ENCODE measurements around the gene FES.
"Not testable (repeated sequence)": the region's sequence is repeated elsewhere in the genome, so short reads cannot be mapped to it uniquely, and the experiment has no call there.

Gene FES

DNA sequence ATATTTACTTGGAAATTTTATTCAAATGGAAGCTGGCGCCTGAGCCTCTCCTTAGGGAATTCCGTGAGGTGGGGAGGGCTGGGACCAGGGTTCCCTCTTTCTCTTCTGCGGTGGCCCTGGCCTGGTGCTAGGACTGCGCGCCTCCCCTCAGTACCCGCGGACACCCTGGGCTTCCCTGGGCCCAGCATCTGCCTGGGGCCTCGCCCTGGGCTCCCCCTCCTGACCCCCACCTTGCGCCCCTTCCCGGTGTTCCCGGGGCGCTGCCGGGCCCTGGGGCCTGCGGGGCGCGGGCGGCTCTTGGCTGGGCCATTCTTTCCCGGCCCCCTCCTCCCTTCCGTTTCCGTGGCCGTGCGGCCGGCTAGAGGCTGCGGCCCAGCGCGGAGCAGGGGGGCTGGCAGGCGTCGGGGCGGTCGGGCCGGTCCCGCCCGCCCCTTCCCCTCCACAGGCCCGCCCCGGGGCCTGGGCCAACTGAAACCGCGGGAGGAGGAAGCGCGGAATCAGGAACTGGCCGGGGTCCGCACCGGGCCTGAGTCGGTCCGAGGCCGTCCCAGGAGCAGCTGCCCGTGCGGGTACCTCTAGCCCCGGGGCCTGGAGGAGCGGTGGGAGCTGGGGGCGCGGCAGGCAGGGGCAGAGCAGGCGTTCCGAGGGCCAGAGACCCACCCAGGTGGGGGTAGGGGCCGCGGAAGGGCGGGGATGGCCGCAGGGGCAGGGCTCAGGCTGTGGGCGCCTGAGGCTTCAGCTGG is at the start of gene FES:
Gene FES (plus strand): TSS at position 529 of the 743 bp plus-strand sequence. CDS start 542 bp downstream, outside the sequence.
- DNase-seq (ENCODE audit: low read depth): no peak

DNA sequence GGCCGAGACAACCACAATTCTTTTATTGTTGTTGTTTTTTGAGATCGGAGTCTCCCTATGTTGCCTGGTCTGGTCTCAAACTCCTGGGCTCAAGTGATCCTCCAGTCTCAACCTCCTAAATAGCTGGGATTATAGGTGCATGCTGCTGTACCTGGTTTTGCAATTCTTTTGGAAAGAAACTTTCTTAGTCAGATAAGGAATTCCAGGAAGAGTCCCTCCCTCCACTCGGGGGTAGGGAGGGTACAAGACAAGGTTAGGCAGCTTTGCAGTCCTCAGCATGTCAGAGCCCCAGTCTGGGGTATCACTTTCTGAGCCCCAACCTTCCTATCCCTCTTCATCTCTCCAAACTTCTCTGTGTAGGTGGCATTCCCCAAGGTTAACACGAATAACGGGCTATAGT is 49.7 kb upstream of the FES start:
- no peak for DNase-seq (ENCODE audit: low read depth)

DNA sequence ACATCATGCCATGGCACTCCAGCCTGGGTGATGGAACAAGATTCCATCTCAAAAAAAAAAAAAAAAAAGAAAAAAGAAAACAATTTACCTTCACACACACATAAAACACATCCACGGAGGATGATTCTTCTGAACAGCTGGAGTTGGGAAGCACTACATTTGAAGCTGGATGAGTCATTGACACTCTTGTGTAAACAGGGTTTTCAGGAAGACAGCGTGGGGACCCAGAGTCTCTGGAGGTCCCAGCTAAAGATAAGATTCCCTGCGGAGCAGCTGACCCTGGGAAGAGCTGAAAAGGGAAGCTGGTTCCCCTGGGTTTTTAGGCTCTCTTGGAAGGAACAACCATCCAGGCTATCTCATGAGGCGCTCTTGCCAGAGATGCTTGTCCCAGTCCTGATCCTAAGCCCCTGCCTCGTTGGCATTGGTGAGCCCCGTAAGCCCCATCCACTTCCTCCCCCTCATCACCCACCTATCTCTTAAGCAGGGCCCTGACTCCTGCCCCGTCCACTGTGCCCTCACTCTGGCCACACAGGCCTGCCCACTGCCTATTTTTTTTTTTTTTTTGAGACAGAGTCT is 47.9 kb upstream of the FES start:
- no peak for DNase-seq (ENCODE audit: low read depth)

DNA sequence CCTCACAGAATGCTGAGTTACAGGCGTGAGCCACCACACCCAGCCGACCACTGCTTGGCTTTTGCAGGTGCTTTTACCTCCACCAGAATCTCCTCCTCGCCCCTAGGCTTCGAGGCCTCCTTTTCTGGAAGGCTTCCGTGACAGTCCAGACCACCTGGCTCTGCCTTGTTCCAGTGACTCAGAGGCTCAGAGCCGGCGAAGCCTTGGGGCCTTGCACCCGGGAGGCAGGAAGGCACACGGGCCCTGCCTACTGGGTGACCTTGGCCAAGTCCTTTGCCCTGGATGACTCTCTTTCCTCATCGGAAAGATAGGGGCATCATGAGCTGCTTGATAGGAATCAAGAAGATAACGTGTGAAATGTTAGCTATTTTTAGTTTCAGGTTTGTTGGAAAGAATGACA is 47.2 kb upstream of the FES start:
- no peak for DNase-seq (ENCODE audit: low read depth)

DNA sequence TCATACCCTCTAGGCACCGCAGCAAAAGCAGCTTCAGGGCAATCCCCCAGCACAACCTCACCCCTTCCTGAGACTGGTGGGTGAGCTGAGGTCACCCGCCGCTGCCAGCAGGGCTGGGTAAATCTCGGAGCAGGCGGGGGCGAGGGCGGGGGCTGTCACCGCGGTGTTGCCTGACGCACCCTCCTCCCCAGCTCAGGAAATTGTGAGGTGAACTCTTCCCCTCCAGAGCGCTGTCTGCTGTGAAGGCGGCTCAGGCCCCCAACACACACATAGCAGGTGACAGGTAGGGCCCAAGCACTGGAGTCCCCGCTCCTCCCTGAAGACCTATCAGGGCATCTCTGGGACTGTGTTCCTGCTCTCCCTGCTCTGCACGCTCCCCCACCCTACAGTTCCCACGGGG is 46.2 kb upstream of the FES start:
- peak; percentile 81 for DNase-seq (ENCODE audit: low read depth)

DNA sequence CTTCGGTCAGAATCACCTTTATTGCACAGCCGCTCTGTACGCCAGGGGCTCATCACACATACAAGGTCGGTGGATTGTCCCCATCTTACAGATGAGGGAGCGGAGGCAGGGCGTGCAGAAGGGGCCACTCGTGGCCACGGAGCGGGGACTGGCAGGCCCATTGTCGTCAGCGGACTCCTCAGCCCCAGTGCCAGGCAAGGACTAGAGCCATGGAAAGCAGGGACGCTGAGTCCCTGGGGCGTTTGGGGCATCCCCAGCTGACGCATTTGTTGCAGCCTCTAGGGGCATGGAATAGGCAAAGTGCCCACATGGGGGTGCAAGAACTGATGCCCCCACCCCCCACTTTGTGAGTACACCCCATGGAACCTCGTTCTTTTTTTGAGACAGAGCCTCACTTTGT is 45.8 kb upstream of the FES start:
- no peak for DNase-seq (ENCODE audit: low read depth)

DNA sequence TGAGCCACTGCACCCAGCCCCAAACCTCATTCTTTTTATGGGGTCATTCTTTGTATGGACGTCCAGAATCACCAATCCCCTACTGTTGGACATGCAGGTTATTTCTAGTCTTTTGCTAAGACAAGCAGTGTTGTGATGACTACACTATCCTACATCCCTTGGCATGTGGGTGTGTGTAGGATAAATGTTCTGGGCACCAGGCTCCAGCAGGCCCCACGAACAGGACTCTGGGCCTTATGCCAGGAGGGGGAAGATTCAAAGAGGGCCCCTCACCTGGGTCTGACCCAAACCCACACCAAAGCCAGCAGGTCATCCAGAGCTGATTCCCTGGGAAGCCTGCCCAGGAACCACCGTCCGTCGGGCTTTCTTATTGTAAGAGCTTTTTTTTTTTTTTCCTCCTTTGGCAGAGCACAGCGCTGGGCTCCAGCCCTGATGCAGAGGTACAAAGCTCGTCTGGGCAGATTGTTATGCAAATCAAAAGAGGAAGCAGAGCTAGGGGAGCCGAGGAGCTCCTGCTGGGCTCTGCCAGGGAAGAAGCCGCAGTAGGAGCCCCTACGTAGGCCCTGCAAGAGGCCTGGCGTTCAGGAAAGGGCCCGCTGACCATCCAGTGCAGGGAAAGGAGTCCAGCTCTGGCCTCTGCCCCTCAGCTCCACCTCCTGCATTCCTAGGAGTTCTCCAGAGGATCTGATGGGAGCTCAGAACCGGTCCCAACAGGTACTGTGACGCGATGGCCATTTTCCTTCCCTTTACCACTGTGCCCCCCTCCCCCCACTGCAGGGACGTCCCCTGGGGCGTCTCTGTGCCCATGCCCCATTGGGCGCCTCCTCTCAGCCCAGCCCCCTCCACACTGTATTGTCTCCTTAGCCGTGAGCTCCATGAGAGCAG is 44.9 kb upstream of the FES start:
- no peak for DNase-seq (ENCODE audit: low read depth)

DNA sequence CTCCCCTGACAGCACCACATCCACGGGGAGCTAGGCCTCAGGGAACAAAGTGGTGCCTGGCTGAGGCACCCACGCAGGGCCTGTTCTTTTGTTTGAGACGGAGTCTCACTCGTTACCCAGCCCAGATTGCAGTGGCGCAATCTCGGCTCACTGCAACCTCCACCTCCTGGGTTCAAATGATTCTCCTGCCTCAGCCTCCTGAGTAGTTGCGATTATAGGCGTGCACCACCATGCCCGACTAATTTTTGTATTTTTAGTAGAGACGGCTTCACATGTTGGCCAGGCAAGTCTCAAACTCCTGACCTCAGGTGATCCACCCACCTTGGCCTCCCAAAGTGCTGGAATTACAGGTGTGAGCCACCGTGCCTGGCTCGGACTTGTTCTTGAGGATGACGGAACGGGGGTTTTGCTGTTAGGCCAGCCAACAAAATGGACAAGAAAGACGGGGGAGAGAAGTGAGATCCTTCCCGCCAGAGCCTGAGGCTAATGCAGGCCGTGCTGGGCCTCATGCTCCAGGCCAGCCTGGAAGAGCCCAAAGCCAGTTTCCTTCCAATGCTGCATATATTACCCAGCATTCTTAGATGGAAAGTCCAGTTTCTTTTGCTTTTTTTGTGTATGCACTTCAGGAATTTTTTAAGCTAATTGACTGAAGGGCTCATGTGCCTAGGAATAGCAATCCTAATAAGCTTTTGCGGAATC is 44.0 kb upstream of the FES start:
- no peak for DNase-seq (ENCODE audit: low read depth)

DNA sequence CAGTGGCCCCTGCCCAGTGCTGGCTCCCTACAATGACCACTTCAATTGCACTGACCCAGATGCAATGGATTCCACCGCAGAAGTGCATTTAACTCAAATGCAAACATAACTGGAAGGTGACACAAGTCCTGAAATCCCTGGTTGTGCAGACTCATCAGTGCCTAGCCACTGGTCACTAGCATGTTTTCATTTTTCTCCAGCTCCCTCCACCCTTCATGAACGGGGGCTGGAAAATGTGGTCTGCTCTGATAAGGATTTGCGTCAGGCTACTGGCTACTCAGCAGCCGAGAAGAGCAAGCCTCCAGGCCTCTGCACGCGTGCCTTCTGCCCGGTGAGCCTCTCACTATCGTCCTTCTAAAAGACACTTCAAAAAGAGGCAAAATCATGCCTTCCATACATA is 43.4 kb upstream of the FES start:
- DNase-seq (ENCODE audit: low read depth): no peak

DNA sequence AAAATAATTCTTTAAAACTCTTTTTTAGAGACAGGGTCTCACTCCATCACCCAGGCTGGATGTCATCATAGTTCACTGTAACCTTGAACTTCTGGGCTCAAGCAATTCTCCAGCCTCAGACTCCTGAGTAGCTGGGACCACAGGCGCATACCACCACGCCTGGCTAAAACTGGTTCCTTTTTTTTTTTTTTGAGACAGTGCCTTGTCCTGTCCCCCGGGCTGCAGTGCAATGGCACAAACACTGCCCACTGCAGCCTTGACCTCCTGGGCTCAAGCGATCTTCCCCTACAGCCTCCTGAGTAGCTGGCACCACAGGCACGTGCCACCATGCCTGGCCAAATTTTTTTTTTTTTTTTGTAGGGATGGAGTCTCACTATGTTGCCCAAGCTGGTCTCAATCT is 39.6 kb upstream of the FES start:
- DNase-seq (ENCODE audit: low read depth): no peak

DNA sequence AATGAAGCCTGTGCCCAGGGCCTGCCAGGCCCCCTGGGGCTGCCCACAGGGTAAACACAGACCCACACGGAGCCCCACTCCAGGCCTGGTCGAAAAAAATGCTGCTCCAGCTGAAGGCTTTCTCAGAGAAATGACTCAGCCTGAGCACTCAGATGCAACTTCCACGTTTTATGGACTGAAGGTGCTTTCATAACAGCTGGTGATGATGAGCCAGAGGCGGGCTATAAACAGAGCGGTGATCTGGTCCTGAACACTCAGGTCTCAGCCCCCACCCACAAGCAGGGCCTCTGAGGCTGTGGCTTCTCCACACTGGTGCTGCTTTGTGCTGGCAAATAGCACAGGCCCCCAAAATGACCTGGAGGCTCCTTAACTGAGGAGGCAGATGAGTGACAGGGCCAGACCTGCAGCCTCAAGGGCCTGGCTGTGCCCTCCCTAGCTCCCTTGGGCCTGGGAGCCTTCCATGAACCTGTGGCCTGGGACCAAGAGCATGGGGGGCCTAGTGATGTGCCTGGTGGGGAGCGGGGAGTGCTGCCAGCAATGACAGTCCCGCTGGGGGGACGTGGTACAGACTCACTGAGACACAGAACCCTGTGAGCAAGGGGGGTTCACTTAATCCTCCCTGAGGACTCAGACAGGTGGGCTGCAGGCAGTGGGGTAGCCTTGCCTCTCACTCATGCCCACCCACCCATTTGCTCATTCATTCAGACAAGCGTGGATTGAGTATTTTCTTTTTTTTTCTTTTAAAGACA is 38.9 kb upstream of the FES start:
- no peak for DNase-seq (ENCODE audit: low read depth)

DNA sequence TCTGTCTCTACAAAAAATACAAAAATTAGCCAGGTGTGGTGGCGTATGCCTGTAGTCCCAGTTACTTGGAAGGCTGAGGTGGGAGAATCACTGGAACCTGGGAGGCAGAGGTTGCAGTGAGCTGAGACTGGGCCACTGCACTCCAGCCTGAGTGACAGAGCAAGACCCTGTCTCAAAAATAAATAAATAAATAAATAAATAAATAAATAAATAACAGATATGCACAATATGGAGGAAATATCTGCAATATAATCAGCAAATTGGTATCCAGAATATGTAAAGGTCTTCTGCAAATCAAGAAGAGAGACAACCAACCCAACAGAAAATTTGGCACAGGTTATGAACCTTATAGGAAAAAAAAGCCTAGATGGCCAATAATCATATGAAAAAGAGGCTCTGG is 34.9 kb upstream of the FES start:
- DNase-seq (ENCODE audit: low read depth): not testable (repeated sequence)

DNA sequence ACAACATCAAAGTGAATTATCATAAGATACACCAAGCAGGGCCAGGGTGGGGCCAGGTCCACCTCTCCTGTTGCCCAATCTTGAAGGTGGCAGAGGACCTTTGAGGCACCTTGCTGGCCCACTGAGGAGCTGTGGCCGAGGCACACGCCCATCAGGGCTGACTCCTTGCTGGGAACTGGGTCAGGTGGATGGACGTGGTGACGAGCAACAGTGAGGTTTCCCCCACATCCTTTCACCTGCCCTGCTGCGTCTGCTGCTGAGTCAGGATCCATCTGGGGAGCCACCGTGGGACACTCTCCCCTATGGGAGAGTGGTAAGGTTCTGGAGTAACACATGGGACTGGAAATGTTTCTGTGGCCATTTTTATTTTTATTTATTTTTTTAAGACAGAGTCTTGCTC is 33.2 kb upstream of the FES start:
- DNase-seq (ENCODE audit: low read depth): no peak

DNA sequence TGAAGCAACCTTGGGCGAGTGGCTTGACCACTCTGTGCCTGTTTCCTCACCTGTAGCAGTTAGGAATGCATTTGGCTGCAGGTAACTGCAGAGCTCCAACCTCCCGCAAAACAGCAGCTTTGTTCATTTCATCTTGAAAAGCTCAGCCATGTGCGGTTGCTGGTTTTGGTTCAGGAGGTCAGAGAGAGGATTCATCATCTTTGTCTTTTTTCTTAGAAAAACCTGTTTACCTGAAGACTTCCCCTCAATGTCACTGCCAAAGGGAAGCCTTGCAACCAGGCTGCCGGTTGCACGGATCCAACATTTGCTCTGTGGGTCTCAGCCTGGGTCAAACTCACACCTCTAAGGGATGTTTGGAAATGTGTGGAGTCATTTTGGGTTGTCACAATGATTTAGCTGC is 32.4 kb upstream of the FES start:
- DNase-seq (ENCODE audit: low read depth): no peak

DNA sequence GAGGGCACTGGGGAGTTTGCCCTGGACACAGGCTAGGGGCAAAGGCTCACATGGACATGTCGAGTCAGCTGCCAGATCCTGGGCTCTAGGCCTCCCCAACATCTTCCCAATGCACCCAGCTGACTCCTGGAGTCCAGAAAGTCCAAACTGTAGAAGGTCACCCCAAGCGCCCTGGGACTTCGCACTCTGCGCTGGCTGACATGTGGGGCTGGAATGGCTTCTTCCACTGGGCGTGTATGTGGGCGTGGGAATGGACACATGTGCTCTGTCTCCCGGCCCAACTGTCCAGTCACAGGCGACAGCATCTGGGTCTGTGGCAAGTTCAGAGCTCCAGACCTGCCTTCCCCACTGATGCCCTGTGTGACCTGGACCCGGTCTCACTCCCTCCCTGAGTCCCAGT is 29.2 kb upstream of the FES start:
- no peak for DNase-seq (ENCODE audit: low read depth)

DNA sequence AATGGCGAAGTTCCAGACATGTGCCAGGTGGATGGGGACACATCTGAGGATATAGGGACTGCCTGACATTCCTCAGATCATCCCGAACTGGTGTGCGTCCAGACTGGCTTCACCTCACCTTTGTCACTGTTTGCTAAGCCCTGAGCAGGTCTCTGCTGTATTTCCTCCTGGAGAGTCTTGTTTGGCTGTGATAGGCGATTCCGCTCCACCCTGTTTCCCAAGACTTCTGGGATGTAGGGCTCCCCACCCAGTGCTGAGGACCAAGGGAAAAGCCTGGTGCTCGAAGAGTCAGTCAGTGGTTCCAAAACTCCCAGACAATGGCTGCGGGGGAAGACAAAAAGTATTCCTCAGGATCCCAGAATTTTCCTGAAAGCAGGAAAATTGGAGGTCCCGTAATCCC is 27.0 kb upstream of the FES start:
- no peak for DNase-seq (ENCODE audit: low read depth)

DNA sequence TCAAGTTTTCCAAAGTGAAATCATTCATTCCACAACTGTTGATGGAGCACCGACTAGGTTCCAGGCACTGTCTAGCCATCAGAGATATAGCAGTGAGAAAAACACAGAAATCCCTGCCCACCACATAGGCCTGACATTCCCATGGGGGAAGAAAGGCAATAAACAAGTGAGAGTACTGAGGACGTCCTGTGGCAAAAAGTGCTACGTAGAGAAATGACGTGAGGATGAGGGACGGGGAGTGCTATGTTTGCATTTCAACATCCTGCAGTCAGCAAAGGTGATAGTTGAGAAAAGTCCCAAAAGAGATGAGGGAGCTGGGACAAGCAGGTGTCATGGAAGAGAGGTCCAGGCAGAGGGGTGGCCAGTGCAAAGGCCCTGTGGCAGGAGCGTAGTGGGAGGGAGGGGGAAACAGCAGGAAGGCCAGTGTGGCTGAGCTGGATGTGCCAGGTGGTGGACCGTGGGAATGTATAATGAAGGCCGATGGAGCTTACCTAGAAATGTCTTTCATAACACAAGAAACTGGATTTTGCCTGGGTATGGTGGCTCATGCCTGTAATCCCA is 26.3 kb upstream of the FES start:
- DNase-seq (ENCODE audit: low read depth): no peak

DNA sequence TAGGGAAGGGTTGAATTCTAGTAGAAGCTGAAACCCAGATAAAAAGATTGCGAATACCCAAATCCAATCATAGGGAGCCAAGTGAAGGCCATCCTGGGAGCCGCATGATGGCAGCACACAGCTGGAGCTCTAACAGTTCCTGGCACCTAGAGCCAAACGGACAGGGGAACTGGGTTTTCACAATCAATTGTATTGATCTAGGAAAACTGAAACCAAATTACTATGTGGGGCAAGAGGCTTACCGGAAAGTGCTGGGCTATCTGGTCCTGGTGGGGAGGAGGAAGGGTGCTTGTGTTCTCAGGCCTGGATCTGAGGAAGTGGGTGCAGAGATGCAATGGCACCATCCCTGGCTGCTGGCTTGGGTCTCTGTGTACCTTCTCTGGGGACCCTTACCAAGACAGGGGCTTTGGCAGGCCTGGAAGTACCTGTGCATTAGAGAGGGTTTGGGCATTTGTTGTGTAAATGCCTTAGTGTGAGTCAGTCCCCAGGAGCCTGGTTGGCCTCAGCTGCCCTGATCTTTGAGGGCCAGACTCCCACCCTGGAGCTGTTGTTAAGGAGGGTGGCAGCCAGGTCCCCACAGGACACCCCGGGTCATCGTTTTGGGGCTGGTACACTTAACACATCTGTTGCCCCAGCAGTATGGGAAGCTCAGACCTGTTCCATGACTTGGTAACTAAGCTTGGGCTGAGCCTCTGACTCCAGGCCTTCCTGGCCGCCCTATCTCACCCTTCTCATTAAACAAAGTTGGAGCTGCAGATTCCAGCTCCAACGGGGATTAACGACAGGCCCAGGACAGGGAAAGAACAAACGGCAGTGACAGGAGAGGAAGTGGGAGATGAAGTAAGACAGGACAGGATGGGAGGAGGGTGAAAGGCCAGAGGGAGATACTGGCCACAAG is 24.8 kb upstream of the FES start:
- DNase-seq (ENCODE audit: low read depth): no peak

DNA sequence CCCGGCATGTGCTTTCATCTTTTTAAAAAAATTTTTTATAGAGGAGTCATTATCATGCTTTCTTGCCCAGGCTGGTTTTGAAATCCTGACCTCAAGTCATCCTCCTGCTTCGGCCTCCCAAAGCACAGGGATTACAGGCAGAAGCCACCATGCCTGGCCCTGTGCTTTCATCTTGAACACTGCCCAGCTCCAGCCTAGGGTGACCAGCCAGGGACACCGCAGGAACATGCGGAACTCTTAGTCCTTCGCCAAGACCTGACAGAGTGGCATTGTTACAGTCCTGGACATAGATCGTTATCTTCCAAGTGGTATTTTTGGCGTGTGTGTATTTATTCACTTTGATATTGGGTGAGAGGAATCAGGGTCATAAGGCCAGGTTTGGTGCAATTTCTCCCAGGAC is 23.9 kb upstream of the FES start:
- no peak for DNase-seq (ENCODE audit: low read depth)

DNA sequence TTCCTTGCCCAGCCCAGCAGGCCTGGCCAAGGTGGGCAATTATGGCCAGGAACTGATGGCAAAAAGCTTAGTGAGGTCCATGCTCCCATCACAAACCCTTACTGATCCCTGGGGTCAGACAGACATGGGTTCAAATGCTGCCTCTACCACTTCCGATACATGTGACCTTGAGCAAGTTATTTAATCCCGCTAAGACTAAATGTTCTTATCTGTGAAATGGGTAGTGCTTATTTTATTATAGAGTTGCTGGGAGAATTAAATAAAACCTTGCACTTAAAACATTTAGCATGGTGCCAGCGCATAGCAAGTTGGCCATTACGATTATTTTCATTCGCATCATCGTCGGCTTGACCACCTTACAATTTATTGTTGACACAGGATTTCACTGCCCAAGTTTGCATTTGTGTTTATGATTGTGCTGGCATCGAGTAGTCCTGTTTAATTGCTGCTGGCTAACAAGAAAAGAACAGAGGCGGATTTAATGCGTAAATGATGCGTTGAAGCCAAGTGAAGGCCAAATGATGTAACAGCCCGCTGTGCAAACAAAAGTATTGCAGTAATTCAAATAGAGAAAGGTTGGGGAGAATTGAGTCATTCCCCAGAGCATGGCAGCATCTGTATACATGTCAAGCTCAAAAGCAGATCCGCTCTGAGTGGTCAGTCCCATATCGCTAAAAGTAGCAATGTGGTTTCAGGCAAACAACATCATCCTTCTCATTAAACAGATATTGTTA is 23.2 kb upstream of the FES start:
- no peak for DNase-seq (ENCODE audit: low read depth)

All from stimulated activated CD8-positive, alpha-beta memory T cell treated with anti-CD3 and anti-CD28 coated beads, Interleukin-4, amount 100 ng/mL, for 24 hours (primary cell).